Motor neuron (in vitro differentiated cells): Measurements from ENCODE around the gene FAM3C. TPM values are rescaled to one million over a fixed set of nuclear protein-coding genes. Genes with fewer than 3 reads are reported as not detected.
"Not testable (repeated sequence)": the region's sequence is repeated elsewhere in the genome, so short reads cannot be mapped to it uniquely, and the experiment has no call there.

Source experiments
- ATAC-seq, 8 experiments: fragments of 200-7000 bp; cut with Tn5 transposase; replicated peaks in 6 of 8; 2 replicates each; pipeline ENCODE4 v1.8.0; 2021; ENCODE audit warnings: mild to moderate bottlenecking in 8 of 8, moderate library complexity in 8 of 8
- H3K27ac ChIP-seq, 2 donors: fragments of 250-450 bp; sonication (Bioruptor Pico); 2 replicates each; pipeline ENCODE4 v1.9.0; 2021; ENCODE audit warnings: antibody characterized with exemption in 2 of 2, mild to moderate bottlenecking in 2 of 2, moderate library complexity in 1 of 2
- H3K4me1 ChIP-seq, 2 donors: fragments of 250-450 bp; sonication (Bioruptor Pico); replicated peaks in 1 of 2; 2 replicates each; pipeline ENCODE4 v1.6.1; 2021; ENCODE audit warnings: antibody characterized with exemption in 2 of 2, mild to moderate bottlenecking in 2 of 2, moderate library complexity in 1 of 2
- H3K4me3 ChIP-seq, 5 donors: fragments of 250-450 bp; sonication (Bioruptor Pico); 2 replicates each; pipeline ENCODE4 v1.9.0; 2021; ENCODE audit warnings: antibody characterized with exemption in 5 of 5, mild to moderate bottlenecking in 5 of 5, moderate library complexity in 4 of 5
- WGBS, 10 experiments: fragments of 450-650 bp; shearing (Covaris generic); methylation state at CpG; one replicate each; pipeline ENCODE4 v1.0.0; 2022; 5-methylcytosine and 5-hydroxymethylcytosine counted together
- in situ Hi-C, 9 experiments: fragments of 400-800 bp; cut with MboI; loops; one replicate each; pipeline ENCODE4 v1.15.0; 2021; ENCODE audit warnings: low sequenced_read_pairs in 9 of 9, low pct_unique_long_range_greater_than_20kb in 2 of 9; ENCODE audit not compliant: unreplicated experiment in 9 of 9
- total RNA-seq, 8 experiments: library from RNA; unstranded; fragments of 300-600 nt; gene quantifications; 2 replicates each; pipeline versions ENCODE4 v1.2.3 to v1.2.4, GENCODE V29; 2022

The FAM3C gene, protein sequence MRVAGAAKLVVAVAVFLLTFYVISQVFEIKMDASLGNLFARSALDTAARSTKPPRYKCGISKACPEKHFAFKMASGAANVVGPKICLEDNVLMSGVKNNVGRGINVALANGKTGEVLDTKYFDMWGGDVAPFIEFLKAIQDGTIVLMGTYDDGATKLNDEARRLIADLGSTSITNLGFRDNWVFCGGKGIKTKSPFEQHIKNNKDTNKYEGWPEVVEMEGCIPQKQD
- 100 to 1,000 TPM in 1 of 8 experiments, 10 to 100 TPM in 7; 29.8 to 136 (median 35.9) TPM for total RNA-seq

DNA sequence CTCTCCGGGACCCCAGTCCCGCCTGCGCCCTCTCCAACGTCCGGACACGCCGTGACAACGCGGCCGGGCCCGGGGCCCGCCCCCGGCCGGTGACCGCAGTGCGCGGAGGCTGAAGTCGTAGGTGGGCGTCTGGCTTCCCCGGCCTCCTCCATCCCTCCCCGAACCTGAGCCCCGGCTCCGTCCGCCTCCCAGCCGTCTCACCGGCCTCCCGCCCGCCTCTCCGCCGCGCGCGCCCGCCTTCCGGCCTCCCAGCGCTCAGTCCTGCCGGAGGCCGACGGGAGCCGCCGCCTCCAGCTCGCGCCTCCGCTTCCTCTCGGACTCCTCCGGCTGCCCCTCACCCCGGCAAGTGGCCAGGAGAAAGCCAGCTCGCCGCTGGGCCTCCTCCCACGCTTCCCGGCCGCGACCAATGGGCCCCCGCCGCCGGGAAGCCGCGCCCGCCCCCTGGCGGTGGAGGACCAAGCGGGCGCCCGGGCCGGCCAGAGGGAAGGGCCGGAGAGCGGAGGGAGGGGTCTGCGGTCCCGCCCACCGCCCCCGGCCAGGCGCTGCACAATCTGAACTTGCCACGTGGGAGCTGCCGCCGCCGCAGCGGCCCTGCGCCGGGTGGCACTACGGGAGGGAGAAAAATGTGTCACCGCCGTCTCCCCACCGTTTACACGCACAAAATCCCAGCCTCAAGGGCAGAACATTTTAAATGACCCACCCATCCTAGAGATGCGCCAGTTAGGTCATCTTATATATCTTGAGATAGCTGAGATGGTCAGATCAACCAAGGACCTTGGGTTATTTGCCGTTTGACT, at the start of gene FAM3C:
TSS of gene FAM3C (minus strand) at position 348 of the 797 bp plus-strand sequence. CDS start 13,339 bp downstream, outside the sequence.
- in situ Hi-C loops = loop anchor here in 1 of 9 experiments (25.0 kb wide), 1 partner anchor 141 kb away; no protein-coding TSS in a partner anchor
- Histone ChIP-seq H3K27ac (peak within 1 kb of the TSS; percentile 67 to 69), H3K4me1 (peaks cover 0 to 7% of the 10 kb centered on the region in 2 donors), H3K4me3 (peak within 1 kb of the TSS; percentile 73 to 99 (median 88))
- peak; percentile 94 to 98 (median 96) for ATAC-seq
- WGBS, 10 experiments = 0 to 3% (median 0%) methylated on average over 1 to 5 of the region's 85 CpGs; no CpG with 5 or more reads in 3 of the 10 experiments

DNA sequence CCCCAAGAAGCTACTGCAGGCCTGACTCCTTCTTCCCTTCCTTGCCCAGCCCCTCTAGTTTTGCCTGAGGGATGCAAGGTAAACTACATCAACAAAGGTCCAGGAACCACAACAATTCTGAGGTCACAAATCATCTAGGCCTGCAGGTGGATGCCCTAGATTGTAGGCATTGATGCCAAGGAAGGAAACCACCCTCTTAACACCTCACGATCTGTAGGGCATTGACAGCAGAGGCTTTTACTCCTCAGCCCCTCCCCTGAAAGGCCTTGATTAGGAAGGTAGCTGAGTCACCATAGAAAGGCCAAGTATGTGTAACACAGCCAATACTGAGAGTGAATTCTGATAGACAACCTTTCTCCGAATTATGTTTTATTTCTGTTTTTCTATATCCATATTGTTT, 46.7 kb upstream of the FAM3C start:
- 67 to 100% (median 100%) methylated on average over 1 to 2 of the region's 2 CpGs; no CpG with 5 or more reads in 1 of the 10 experiments for WGBS, 10 experiments
- ATAC-seq = no peak
- Histone ChIP-seq H3K4me3 (no peak overlapping the region), H3K4me1 (peaks cover 5 to 8% of the 10 kb centered on the region in 2 donors), H3K27ac (no peak overlapping the region)
- in situ Hi-C loops = no loop called here

DNA sequence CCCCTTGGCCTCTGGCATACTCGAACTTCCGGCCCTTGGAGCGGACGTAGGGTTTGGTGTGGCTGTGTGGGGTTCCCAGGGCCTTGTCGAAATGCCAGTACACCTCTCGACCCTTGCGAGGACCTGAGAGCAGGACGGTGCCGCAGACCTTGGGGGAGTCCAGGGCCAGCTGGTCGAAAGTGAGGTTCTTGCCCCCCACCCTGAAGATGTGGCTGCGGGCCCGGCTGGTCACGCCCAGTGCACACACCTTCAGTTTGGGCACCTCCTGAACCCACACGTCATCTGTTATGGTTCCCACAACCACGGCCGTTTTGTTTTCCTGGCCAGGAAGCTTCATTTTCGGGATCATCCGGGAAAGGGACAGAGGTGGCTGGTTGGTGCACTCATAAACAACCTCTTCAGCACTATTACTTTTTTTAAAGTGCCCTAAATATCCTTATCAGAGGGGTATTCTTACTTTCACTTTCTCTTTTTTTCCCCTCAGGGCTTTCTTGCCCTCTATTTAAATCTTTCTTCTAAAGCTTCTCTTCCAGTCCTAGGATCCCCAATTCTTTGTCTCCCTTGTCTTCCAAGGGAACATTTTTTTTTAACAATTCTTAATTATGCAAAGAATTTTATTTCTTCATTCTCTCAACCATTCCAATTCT, 44.9 kb upstream of the FAM3C start:
- H3K4me1 ChIP-seq = peaks cover 6 to 8% of the 10 kb centered on the region in 2 donors
- WGBS, 10 experiments = 70 to 100% (median 89%) methylated on average over 2 to 10 of the region's 18 CpGs; no CpG with 5 or more reads in 3 of the 10 experiments
- no peak for ATAC-seq

DNA sequence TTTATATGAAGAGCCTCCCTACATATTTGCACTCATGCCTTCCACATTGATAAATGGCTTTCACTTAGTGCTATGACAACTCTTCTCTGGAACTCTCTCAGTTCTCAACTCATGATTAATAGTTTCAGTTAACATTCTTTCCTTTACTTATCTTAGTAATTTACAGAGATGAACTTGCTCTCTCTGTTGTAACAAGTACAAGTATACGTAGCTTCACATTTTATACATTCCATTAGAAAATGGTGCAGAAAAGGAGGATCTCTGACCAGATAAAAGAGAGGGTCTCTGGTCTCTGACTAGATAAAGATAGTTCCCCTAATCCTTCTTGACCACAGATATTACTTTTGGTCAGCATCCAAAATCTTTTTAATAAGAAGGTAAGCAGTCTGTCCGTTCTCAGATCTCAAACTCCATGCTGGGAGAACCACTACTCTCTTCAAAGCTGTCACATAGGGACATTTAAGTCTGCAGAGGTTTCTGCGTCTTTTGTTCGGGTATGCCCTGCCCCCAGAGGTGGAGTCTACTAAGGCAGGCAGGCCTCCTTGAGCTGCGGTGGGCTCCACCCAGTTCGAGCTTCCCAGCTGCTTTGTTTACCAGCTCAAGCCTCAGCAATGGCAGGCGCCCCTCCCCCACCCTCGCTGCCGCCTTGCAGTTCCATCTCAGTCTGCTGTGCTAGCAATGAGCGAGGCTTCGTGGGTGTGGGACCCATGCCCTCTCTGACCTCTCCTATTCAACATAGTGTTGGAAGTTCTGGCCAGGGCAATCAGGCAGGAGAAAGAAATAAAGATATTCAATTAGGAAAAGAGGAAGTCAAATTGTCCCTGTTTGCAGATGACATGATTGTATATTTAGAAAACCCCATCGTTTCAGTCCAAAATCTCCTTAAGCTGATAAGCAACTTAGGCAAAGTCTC, 42.2 kb upstream of the FAM3C start:
- peak; percentile 58 to 94 (median 82) for ATAC-seq
- H3K4me3 ChIP-seq, in situ Hi-C loops, H3K4me1 ChIP-seq: not testable (repeated sequence)
- peak overlapping the region in 1 of 2 donors; percentile 39 for H3K27ac ChIP-seq
- WGBS, 10 experiments = 0 to 33% (median 1%) methylated on average over 1 to 7 of the region's 12 CpGs

More for the DNA sequence above, 44.9 kb upstream of the FAM3C start:
- Histone ChIP-seq H3K4me3 (no peak overlapping the region), H3K27ac (no peak overlapping the region)
- in situ Hi-C loops = no loop called here

DNA sequence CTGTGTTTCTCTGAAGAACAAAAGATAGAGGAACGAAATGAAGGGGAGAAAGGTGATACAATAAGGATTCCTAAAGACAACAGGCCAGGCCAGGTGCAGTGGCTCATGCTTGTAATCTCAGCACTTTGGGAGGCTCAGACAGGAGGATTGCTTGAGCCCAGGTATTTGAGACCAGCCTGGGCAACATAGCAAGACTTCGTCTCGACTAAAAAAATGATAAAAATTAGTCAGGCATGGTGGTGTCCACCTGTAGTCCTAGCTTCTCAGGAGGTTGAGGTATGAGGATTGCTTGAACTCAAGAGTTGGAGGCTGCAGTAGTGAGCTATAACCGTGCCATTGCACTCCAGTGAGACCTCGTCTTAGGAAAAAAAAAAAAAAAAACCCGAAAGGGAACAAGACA, 41.4 kb upstream of the FAM3C start:
- no peak overlapping the region for H3K4me3 ChIP-seq
- in situ Hi-C loops = no loop called here
- no peak overlapping the region for H3K27ac ChIP-seq
- H3K4me1 ChIP-seq = peaks cover 6 to 8% of the 10 kb centered on the region in 2 donors
- WGBS, 10 experiments = 33 to 100% (median 77%) methylated on average over 1 to 4 of the region's 6 CpGs; no CpG with 5 or more reads in 1 of the 10 experiments
- ATAC-seq = no peak

DNA sequence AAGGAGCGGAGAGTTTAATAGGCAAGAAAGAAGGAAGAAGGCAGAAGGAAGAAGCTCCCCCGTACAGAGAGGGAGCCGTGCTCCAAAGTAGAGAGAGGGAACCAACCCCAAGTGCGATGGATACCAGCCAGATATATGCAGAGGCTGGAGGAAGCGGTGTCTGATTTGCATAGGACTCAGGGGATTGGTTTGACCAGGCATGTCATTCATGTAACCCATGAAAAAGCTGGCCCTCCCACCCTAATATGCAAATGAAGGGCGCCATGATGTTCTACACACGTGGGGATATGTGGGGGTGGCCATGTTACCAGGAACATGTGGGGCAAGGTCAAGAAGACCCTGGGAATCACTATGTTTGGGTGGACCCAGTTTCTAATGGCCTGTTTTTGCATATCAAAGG, 40.6 kb upstream of the FAM3C start:
- in situ Hi-C loops = no loop called here
- Histone ChIP-seq H3K4me3 (no peak overlapping the region), H3K4me1 (peaks cover 6 to 8% of the 10 kb centered on the region in 2 donors), H3K27ac (peak overlapping the region in 1 of 2 donors; percentile 34)
- ATAC-seq = no peak
- 58 to 100% (median 90%) methylated on average over 1 to 6 of the region's 7 CpGs; no CpG with 5 or more reads in 5 of the 10 experiments for WGBS, 10 experiments

DNA sequence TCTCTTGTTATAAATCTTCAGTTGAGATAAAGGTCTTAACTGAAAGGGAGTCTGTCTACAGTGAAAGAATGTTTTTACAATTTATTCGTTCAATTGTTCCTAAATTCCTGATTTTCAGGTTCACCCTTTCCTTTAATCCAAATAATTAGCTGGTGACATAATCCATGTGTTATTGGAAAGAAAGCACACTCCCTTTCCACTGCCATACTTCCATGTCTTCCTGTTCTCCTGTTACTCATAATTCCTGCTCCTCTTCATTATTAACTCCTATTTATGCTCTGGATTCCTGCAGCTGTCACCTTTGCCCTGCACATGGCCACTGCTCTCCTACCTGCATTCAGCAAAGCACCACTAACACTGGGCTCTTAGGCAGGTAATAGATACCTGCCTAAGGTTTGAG, 40.0 kb upstream of the FAM3C start:
- no peak for ATAC-seq
- WGBS, 10 experiments = 91 to 100% (median 100%) methylated on average over 1 of the region's 1 CpG; no CpG with 5 or more reads in 2 of the 10 experiments
- no peak overlapping the region for H3K27ac ChIP-seq
- peaks cover 6 to 8% of the 10 kb centered on the region in 2 donors for H3K4me1 ChIP-seq
- in situ Hi-C loops = no loop called here
- H3K4me3 ChIP-seq = no peak overlapping the region

DNA sequence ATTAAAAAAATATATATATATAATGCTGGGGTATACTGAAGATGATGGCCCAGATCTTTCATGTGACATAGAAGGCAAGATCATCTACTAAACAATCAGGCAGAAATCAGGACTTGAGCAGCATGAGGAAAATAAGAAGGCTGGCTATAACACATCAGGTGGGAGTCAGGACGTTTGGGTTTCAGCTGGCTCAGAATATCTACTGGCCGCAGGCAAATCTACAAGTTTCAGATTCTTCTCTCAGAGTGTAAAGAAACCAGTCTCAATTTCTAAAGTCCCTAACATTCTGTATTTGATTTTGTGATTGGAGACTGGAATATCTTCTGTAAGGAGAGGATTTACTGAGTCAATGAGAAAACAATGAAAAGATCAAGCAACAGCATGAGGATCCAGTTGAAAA, 37.7 kb upstream of the FAM3C start:
- 50 to 100% (median 75%) methylated on average over 1 to 2 of the region's 2 CpGs; no CpG with 5 or more reads in 1 of the 10 experiments for WGBS, 10 experiments
- no peak overlapping the region for H3K4me3 ChIP-seq
- in situ Hi-C loops = no loop called here
- H3K27ac ChIP-seq = no peak overlapping the region
- H3K4me1 ChIP-seq = peaks cover 6 to 7% of the 10 kb centered on the region in 2 donors
- ATAC-seq = no peak

DNA sequence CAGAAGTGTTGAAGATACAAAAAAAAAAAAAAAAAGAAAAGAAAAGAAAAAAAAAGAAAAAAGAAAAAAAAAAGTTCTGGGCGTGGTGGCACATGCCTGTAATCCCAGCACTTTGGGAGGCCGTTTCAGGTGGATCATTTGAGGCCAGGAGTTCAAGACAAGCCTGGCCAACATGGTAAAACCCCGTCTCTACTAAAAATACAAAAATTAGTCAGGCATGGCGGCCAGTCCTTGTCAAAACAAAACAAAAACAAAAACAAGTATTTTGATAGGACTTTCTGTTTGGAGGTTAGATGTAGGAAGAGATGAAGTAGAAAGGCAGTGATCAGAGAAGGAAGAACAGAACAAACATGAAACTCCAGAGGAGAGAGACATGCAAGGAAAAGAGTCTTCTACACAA, 36.4 kb upstream of the FAM3C start:
- ATAC-seq, H3K4me3 ChIP-seq, H3K4me1 ChIP-seq, in situ Hi-C loops, H3K27ac ChIP-seq: not testable (repeated sequence)
- 26 to 100% (median 89%) methylated on average over 1 to 4 of the region's 4 CpGs; no CpG with 5 or more reads in 1 of the 10 experiments for WGBS, 10 experiments

DNA sequence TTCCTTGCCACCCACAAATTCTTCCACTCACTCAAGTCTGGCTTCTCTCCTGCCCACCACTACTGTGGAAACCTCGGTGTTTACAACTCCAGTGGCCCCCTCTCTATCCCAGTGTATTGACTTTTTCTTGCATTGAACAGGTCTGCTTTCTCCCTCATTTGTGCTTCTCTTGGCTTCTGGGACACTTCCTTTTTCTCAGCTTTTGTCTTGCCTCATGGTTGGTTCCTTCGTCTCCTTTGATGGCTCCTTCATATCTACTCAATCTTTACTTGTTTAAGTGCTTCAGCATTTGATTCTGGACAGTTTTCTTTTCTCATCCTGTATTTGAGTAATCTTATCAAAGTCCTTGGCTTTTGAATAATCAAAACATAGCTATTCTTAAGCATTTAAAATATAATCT, 35.9 kb upstream of the FAM3C start:
- Histone ChIP-seq H3K4me1 (no peaks in the 10 kb centered on the region), H3K27ac (no peak overlapping the region), H3K4me3 (no peak overlapping the region)
- WGBS, 10 experiments = 50 to 100% (median 90%) methylated on average over 1 to 2 of the region's 2 CpGs
- ATAC-seq = no peak
- in situ Hi-C loops = no loop called here

DNA sequence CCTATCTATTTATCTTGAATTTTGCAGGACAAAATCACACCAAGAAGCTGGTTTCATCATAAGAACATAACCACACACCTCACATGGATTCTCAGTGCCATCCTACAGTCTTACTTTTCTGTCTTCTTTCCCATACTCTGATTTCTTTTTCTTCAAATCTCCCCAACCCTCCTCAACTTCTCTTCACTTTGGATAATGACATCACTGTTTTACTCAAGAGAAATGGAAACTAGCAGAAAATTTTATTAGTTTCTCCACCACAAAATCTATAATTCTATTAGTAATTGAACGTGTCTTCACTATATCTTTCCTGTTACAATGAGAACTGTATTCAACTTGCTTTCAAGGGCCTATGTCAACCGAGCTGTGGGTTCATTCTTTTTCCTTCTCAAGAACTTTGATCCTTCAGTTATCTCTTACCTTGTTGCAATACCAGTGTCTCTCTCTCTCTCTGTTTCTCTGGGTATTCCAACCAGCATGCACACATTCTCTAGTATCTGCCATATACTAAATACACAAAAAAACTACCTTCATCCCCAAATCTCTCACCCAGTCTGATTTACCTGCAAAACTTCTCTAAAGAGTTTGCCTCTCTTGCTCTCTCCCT, 35.4 kb upstream of the FAM3C start:
- H3K27ac ChIP-seq = no peak overlapping the region
- H3K4me1 ChIP-seq = no peaks in the 10 kb centered on the region
- in situ Hi-C loops = no loop called here
- WGBS, 10 experiments = 8 to 100% (median 85%) methylated on average over 1 to 2 of the region's 2 CpGs
- H3K4me3 ChIP-seq = no peak overlapping the region
- no peak for ATAC-seq

DNA sequence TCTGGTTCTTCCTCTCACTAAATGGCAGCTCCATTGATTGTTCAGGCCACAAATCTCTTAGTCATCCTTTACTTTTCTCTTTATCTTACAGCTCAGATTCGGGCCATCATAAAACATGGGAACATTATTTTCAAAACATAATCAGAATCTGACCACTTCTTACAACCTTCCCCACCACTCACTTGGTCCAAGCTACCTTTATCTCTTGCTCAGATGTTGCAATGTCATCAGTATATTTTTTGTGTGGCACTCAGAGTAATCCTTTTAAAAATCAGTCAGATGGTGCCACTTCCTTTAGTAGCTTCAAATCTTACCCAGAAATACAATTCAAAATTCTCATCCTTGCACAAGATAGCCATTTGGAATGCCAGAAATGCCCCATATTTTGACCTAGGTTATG, 34.5 kb upstream of the FAM3C start:
- in situ Hi-C loops = no loop called here
- WGBS, 10 experiments = 20 to 100% (median 67%) methylated on average over 1 of the region's 1 CpG; no CpG with 5 or more reads in 1 of the 10 experiments
- ATAC-seq = no peak
- Histone ChIP-seq H3K4me1 (no peaks in the 10 kb centered on the region), H3K4me3 (no peak overlapping the region), H3K27ac (no peak overlapping the region)
